Natural killer cell (primary cell): Measurements from ENCODE around the gene IFT172. TPM values are rescaled to one million over a fixed set of nuclear protein-coding genes. Genes with fewer than 3 reads are reported as not detected.
"Not testable (repeated sequence)": the region's sequence is repeated elsewhere in the genome, so short reads cannot be mapped to it uniquely, and the experiment has no call there.

Experiments used
- ATAC-seq, 3 donors: fragments of 150-1000 bp in 2 of 3; fragments of 200-7000 bp in 1 of 3; cut with Tn5 transposase; 1 replicate in 1 of 3; 2 replicates in 2 of 3; pipeline ENCODE4 v1.10.0; 2021; ENCODE audit warnings: mild to moderate bottlenecking in 2 of 3, moderate library complexity in 2 of 3
- DNase-seq, 2 donors: peaks; one replicate each; pipeline versions ENCODE4 v3.0.0 to v3.0.0-alpha.2; 2013 to 2021; ENCODE audit warnings: mixed read lengths in 1 of 2
- H3K27ac ChIP-seq: one replicate; pipeline ENCODE4 v1.5.1; 2013; ENCODE audit warnings: mild to moderate bottlenecking, low read length
- H3K27me3 ChIP-seq: one replicate; pipeline ENCODE4 v1.6.1; 2013; ENCODE audit warnings: low read length; ENCODE audit not compliant: control insufficient read depth, insufficient read depth
- H3K36me3 ChIP-seq: one replicate; pipeline ENCODE4 v1.6.1; 2013; ENCODE audit warnings: low read length; ENCODE audit not compliant: control insufficient read depth, insufficient read depth
- H3K4me1 ChIP-seq: one replicate; pipeline ENCODE4 v1.6.1; 2013; ENCODE audit warnings: low read length; ENCODE audit not compliant: control insufficient read depth, insufficient read depth
- H3K4me3 ChIP-seq: one replicate; pipeline ENCODE4 v1.5.1; 2013; ENCODE audit warnings: low read length
- H3K9me3 ChIP-seq: one replicate; pipeline ENCODE4 v1.6.1; 2013; ENCODE audit warnings: low read length; ENCODE audit not compliant: control insufficient read depth, insufficient read depth
- H3K27ac Mint-ChIP-seq, 2 donors: one replicate each; pipeline ENCODE4 v1.8.0; 2022; ENCODE audit warnings: mild to moderate bottlenecking in 2 of 2, mixed read lengths in 2 of 2, moderate library complexity in 1 of 2
- H3K27me3 Mint-ChIP-seq, 2 donors: one replicate each; pipeline ENCODE4 v1.8.0; 2022; ENCODE audit warnings: low read depth in 2 of 2, mixed read lengths in 2 of 2
- H3K36me3 Mint-ChIP-seq: one replicate; pipeline ENCODE4 v1.8.0; 2022; ENCODE audit warnings: mixed read lengths
- H3K4me1 Mint-ChIP-seq, 2 donors: one replicate each; pipeline ENCODE4 v1.8.0; 2022; ENCODE audit warnings: mixed read lengths in 2 of 2
- H3K4me3 Mint-ChIP-seq: one replicate; pipeline ENCODE4 v1.8.0; 2022; ENCODE audit warnings: mild to moderate bottlenecking, moderate library complexity, mixed read lengths
- H3K9me3 Mint-ChIP-seq, 2 donors: one replicate each; pipeline ENCODE4 v1.8.0; 2022; ENCODE audit warnings: mixed read lengths in 2 of 2
- CTCF ChIP-seq: fragments of 200-600 bp; IDR thresholded peaks from one replicate; pipeline ENCODE4 v1.8.0; 2022; ENCODE audit warnings: antibody characterized with exemption
- WGBS: methylation state at CpG from one replicate; pipeline ENCODE4 v1.1.7; 2013; ENCODE audit warnings: missing lambda C conversion rate; ENCODE audit not compliant: insufficient coverage; 5-methylcytosine and 5-hydroxymethylcytosine counted together
- intact Hi-C: fragments of 100-400 bp; cut with micrococcal nuclease; formaldehyde crosslinking; loops from one replicate; pipeline ENCODE4 v1.14.2; 2022
- total RNA-seq, 4 donors: library from RNA; stranded (reverse); fragments of 120-200 nt in 1 of 4; gene quantifications; one replicate each; pipeline versions ENCODE4 v1.2.3 to v1.2.4, GENCODE V29; 2013 to 2022

Gene IFT172
- total RNA-seq, 3 donors from 2014 or later (not counting 1 experiment from before 2014, with no cell fraction given): 24.8 to 35.7 (median 30.7) TPM

GRCh38 chr2:27428213-27428977, 61.1 kb downstream of the IFT172 start, which contains the start of gene NRBP1:
Gene NRBP1, plus strand, starts transcription at chr2:27428631. Its CDS starts 4,643 bp downstream, at chr2:27433274.
- peaks cover 5% of the 10 kb centered on the region for H3K36me3 ChIP-seq
- peak; percentile 84 to 97 (median 90) for ATAC-seq
- no peaks in the 10 kb centered on the region for H3K27me3 Mint-ChIP-seq
- H3K4me1 Mint-ChIP-seq: peaks cover 42 to 45% of the 10 kb centered on the region in 2 donors
- peak within 1 kb of the TSS; percentile 94 to 97 for H3K27ac Mint-ChIP-seq
- no peaks in the 10 kb centered on the region for H3K27me3 ChIP-seq
- H3K27ac ChIP-seq: peak within 1 kb of the TSS; percentile 78
- under 1% methylated on average over 75 of the region's 75 CpGs for WGBS
- peak within 1 kb of the TSS; percentile 69 for H3K4me3 ChIP-seq
- peaks cover 5% of the 10 kb centered on the region for H3K36me3 Mint-ChIP-seq
- TF ChIP-seq CTCF: no peak
- intact Hi-C loops: loop anchor here (1.0 to 5.0 kb wide), 3 partner anchors 19 to 58 kb away; partner anchors contain the start of genes EIF2B4, PPM1G and SNX17
- H3K9me3 ChIP-seq: no peaks in the 10 kb centered on the region
- no peaks in the 10 kb centered on the region for H3K9me3 Mint-ChIP-seq
- H3K4me1 ChIP-seq: peaks cover 28% of the 10 kb centered on the region
- DNase-seq: peak; percentile 94 to 95
- H3K4me3 Mint-ChIP-seq: peak within 1 kb of the TSS; percentile 95

GRCh38 chr2:27427863-27428212, 61.7 kb downstream of the IFT172 start:
- TF ChIP-seq CTCF: no peak
- Histone ChIP-seq H3K27ac (peak overlapping the region; percentile 78), H3K36me3 (peaks cover 1% of the 10 kb centered on the region), H3K4me1 (peaks cover 28% of the 10 kb centered on the region), H3K4me3 (peak overlapping the region; percentile 69), H3K9me3 (no peaks in the 10 kb centered on the region), H3K27me3 (no peaks in the 10 kb centered on the region)
- Mint-ChIP-seq H3K27me3 (no peaks in the 10 kb centered on the region), H3K27ac (peak overlapping the region; percentile 94 to 97), H3K4me3 (peak overlapping the region; percentile 95), H3K36me3 (no peaks in the 10 kb centered on the region), H3K9me3 (no peaks in the 10 kb centered on the region), H3K4me1 (peaks cover 37 to 40% of the 10 kb centered on the region in 2 donors)
- ATAC-seq: no peak
- intact Hi-C loops: loop anchor here (1.0 to 5.0 kb wide), 3 partner anchors 19 to 58 kb away; partner anchors contain the start of genes EIF2B4, PPM1G and SNX17
- no peak for DNase-seq
- 38% methylated on average over 6 of the region's 7 CpGs for WGBS

GRCh38 chr2:27425039-27425438, 64.5 kb downstream of the IFT172 start:
- intact Hi-C loops: loop anchor here (5.0 kb wide), 1 partner anchor 33 kb away; no protein-coding TSS in a partner anchor
- H3K9me3 Mint-ChIP-seq, DNase-seq, ATAC-seq, H3K9me3 ChIP-seq, H3K4me3 Mint-ChIP-seq, H3K36me3 Mint-ChIP-seq, H3K4me3 ChIP-seq, H3K27ac ChIP-seq, H3K36me3 ChIP-seq, H3K27ac Mint-ChIP-seq, H3K27me3 Mint-ChIP-seq, H3K27me3 ChIP-seq: not testable (repeated sequence)
- 99% methylated on average over 10 of the region's 10 CpGs for WGBS
- peaks cover 13% of the 10 kb centered on the region for H3K4me1 ChIP-seq
- peaks cover 18 to 21% of the 10 kb centered on the region in 2 donors for H3K4me1 Mint-ChIP-seq

- Mint-ChIP-seq H3K9me3 (no peaks in the 10 kb centered on the region), H3K4me3 (no peak overlapping the region), H3K27ac (no peak overlapping the region), H3K36me3 (no peaks in the 10 kb centered on the region), H3K27me3 (no peaks in the 10 kb centered on the region), H3K4me1 (peaks cover 5% of the 10 kb centered on the region in 2 donors)
- DNase-seq (no peak), ATAC-seq (no peak)
- Histone ChIP-seq H3K27ac (no peak overlapping the region), H3K36me3 (no peaks in the 10 kb centered on the region), H3K27me3 (no peaks in the 10 kb centered on the region), H3K4me1 (peaks cover 3% of the 10 kb centered on the region), H3K4me3 (no peak overlapping the region), H3K9me3 (no peaks in the 10 kb centered on the region)
- WGBS: 96% methylated on average over 2 of the region's 3 CpGs
- TF ChIP-seq CTCF: no peak
- intact Hi-C loops: no loop called here
These were observed 66.6 kb downstream of the IFT172 start for GRCh38 chr2:27422958-27423357.
